ENCODE results near the gene SLC30A5.
A peak's percentile ranks its signal among the peaks of the same experiment; 100 is the strongest.
"Not testable (repeated sequence)": the region's sequence is repeated elsewhere in the genome, so short reads cannot be mapped to it uniquely, and the experiment has no call there.

SLC30A5 gene

DNA sequence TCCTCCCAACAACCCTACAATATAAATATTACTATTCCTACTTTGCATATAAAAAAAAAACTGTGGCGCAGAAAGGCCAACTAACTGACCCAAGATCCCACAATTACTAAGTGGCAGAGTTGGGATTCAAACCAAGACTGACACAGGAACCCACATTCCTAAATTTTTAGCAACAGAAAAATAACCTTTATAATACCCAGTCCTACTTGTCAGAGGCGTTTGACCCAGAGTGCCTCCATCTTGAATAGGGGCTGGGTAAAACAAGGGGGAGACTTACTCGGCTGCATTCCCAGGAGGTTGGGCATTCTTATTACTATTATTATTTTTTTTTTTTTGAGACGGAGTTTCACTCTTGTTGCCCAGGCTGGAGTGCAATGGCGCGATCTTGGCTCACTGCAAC, 2.0 kb upstream of the SLC30A5 start:
- Histone ChIP-seq H3K4me1 (peaks cover 12 to 20% (median 16%) of the 10 kb centered on the region in 10 experiments), H3K36me3 (peaks cover 0 to 17% (median 14%) of the 10 kb centered on the region in 11 experiments; a peak in 19 of 22 replicates), H3K9ac (no peak overlapping the region), H3K27ac (no peak overlapping the region), H3K4me3 (no peak overlapping the region), H3K27me3 (no peaks in the 10 kb centered on the region), H3K4me2 (no peak overlapping the region), H4K20me1 (peaks cover 0 to 23% (median 13%) of the 10 kb centered on the region in 11 experiments; a peak in 9 of 22 replicates), H3K9me3 (replicated peaks in 1 of 11) (peaks cover 0 to 8% (median 0%) of the 10 kb centered on the region in 11 experiments; a peak in 5 of 22 replicates)
- no peak for TF ChIP-seq Cebpa-rat (IDR thresholded peaks at IDR 0.05)

DNA sequence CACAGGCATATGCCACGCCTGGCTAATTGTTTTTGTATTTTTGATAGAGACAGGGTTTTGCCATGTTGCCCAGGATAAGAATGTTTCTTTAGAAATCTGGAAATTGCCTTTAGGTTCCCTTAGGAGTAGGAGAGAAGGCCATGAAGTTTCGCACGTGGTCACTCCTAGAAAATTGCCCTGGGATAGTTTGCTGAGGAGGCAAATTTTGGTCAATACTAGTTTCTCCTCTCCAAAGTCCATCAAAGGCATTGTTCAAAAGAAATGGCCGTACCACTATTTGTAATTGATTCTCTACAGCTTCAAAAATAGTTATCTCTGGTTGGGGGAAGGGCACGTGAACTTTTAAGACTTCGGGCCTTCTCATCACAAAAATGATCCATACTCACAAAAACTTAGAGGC, 845 bp upstream of the SLC30A5 start:
- Histone ChIP-seq H3K27ac (no peak overlapping the region; a peak in 1 of 22 replicates), H3K4me3 (no peak overlapping the region), H3K4me1 (peaks cover 12 to 23% (median 16%) of the 10 kb centered on the region in 10 experiments), H3K9ac (no peak overlapping the region; a peak in 1 of 22 replicates), H3K36me3 (peaks cover 5 to 29% (median 24%) of the 10 kb centered on the region in 11 experiments; a peak in 20 of 22 replicates), H3K9me3 (replicated peaks in 1 of 11) (peaks cover 0 to 3% (median 0%) of the 10 kb centered on the region in 11 experiments; a peak in 5 of 22 replicates), H3K27me3 (no peaks in the 10 kb centered on the region), H4K20me1 (peaks cover 0 to 35% (median 16%) of the 10 kb centered on the region in 11 experiments; a peak in 14 of 22 replicates), H3K4me2 (no peak overlapping the region; a peak in 1 of 22 replicates)
- no peak for TF ChIP-seq Cebpa-rat (IDR thresholded peaks at IDR 0.05)

DNA sequence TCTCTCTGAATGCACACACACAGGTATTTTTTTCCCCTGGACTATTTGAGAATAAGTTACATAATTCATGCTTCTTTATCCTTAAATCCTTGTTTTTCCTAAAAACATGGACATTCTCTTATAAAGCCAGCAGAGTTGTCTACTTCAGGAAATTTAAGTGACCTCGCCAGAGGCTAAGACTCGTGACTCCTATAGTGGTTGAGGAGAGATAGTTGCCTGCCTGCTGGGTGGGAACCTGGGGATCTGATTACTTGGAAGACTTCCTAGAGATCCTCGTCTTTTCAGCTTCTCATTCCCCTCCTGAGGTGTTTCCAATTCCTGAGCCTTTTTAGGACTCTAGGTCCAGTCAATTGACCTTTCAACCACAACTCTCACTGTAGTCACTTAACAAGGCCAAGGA, 5.5 kb downstream of the SLC30A5 start:
- no peak overlapping the region for H3K9ac ChIP-seq
- TF ChIP-seq Cebpa-rat (IDR thresholded peaks at IDR 0.05): no peak
- H3K27me3 ChIP-seq: no peaks in the 10 kb centered on the region
- H3K27ac ChIP-seq: no peak overlapping the region
- H3K4me2 ChIP-seq: no peak overlapping the region
- H3K9me3 ChIP-seq (replicated peaks in 1 of 11): no peaks in the 10 kb centered on the region
- H3K4me3 ChIP-seq: no peak overlapping the region
- H4K20me1 ChIP-seq: peaks cover 0 to 70% (median 38%) of the 10 kb centered on the region in 11 experiments; a peak in 19 of 22 replicates
- H3K36me3 ChIP-seq: peaks cover 37 to 91% (median 80%) of the 10 kb centered on the region in 11 experiments
- peaks cover 12 to 27% (median 15%) of the 10 kb centered on the region in 10 experiments for H3K4me1 ChIP-seq

DNA sequence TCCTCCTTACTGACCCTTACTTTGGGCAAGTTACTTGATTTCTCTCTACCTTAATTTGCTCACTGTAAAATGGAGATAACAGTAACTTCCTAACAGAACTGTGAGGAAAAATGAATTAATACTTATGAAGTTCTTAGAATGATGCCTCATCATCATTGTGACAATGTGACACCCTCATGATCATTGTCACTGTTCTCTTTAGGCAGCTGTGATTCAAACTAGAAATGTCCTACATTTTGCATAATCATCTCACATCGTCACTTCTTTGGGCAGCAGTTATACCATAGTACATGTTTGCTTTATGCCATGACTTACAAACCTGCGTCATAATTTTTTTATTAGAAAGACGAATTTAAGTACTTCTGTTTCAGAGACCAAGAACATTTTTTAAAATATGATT, 9.7 kb downstream of the SLC30A5 start:
- Histone ChIP-seq H3K27ac (no peak overlapping the region), H3K9ac (no peak overlapping the region), H3K4me1 (peaks cover 0 to 21% (median 13%) of the 10 kb centered on the region in 10 experiments; a peak in 12 of 20 replicates), H3K27me3 (no peaks in the 10 kb centered on the region), H3K36me3 (peaks cover 59 to 99% (median 90%) of the 10 kb centered on the region in 11 experiments), H3K4me2 (no peak overlapping the region), H3K9me3 (replicated peaks in 1 of 11) (peaks cover 0 to 15% (median 11%) of the 10 kb centered on the region in 11 experiments; a peak in 18 of 22 replicates), H3K4me3 (no peak overlapping the region), H4K20me1 (peaks cover 0 to 32% (median 18%) of the 10 kb centered on the region in 11 experiments; a peak in 18 of 22 replicates)
- no peak for TF ChIP-seq Cebpa-rat (IDR thresholded peaks at IDR 0.05)

DNA sequence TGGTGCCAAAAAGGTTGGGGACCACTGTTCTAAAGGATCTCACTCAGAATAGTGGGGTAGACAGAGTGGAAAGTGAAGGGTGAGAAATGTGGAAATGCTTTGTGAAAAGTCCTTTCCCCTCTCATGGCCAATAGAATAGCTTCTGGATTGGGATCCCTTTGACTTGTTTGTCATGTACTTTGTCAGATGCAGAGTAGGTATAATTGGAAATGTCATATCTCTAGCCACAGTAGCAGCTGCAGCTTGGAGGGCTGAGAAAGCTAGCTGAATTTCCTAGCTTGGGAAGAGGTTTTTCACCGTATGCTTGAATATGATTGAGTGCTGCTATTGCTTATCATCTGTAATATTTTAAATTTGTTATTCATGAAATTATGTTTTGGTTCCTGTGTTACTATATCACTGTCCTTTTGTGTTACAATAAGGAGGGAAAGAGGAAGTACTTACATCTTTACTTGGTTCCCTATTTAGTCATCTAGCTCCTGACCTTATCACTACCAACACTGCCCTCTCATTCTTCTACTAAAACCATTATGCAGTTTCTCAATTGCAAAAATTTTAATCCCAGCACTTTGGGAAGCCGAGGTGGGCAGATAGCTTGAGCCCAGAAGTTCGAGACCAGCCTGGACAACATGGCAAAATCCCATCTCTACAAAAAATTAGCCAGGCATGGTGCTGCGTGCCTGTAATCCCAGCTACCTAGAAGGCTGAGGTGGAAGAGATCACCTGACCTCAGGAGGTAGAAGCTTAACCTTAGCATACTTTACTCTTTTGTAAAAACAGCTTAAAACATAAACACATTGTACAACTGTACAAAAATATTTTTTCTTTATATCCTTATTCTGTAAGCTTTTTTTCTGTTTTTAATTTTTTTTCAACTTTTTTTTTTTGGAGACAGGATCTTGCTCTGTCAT, 12.4 kb downstream of the SLC30A5 start:
- Histone ChIP-seq H3K27me3 (no peaks in the 10 kb centered on the region), H3K9ac (peak overlapping the region in 4 of 11 experiments; percentile 20 to 62 (median 34); a peak in 4 of 22 replicates), H3K4me2 (peak overlapping the region in 6 of 11 experiments; percentile 21 to 68 (median 52); a peak in 11 of 22 replicates), H3K4me3 (no peak overlapping the region), H3K9me3 (replicated peaks in 1 of 11) (peaks cover 0 to 33% (median 29%) of the 10 kb centered on the region in 11 experiments; a peak in 20 of 22 replicates), H3K36me3 (peaks cover 77 to 99% (median 93%) of the 10 kb centered on the region in 11 experiments), H3K4me1 (peaks cover 0 to 21% (median 13%) of the 10 kb centered on the region in 10 experiments; a peak in 12 of 20 replicates), H4K20me1 (peaks cover 0 to 11% (median 6%) of the 10 kb centered on the region in 11 experiments; a peak in 7 of 22 replicates), H3K27ac (peak overlapping the region in 8 of 11 experiments; percentile 31 to 79 (median 56); a peak in 13 of 22 replicates)
- TF ChIP-seq Cebpa-rat (IDR thresholded peaks at IDR 0.05): no peak

DNA sequence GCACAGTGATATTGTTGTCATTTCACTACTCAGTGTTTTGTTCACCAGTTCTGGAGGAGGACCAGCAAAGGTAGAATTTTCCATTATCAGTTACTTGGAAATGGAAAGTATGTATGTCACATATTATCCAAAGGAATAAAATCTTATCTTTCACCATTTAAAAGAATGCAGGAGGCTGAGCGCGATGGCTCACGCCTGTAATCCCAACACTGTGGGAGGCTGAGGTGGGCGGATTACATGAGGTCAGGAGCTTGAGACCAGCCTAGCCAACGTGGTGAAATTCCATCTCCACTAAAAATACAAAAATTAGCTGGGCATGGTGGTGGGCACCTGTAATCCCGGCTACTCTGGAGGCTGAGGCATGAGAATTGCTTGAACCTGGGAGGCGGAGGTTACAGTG, 14.6 kb downstream of the SLC30A5 start:
- Histone ChIP-seq H3K36me3 (peaks cover 84 to 100% (median 98%) of the 10 kb centered on the region in 11 experiments), H3K9me3 (replicated peaks in 1 of 11) (peaks cover 0 to 33% (median 29%) of the 10 kb centered on the region in 11 experiments; a peak in 20 of 22 replicates), H3K4me1 (peaks cover 0 to 21% (median 13%) of the 10 kb centered on the region in 10 experiments; a peak in 12 of 20 replicates), H4K20me1 (peaks cover 0 to 11% (median 0%) of the 10 kb centered on the region in 11 experiments; a peak in 5 of 22 replicates)
- not testable (repeated sequence) for H3K4me2 ChIP-seq, H3K9ac ChIP-seq, H3K4me3 ChIP-seq, H3K27me3 ChIP-seq, H3K27ac ChIP-seq

DNA sequence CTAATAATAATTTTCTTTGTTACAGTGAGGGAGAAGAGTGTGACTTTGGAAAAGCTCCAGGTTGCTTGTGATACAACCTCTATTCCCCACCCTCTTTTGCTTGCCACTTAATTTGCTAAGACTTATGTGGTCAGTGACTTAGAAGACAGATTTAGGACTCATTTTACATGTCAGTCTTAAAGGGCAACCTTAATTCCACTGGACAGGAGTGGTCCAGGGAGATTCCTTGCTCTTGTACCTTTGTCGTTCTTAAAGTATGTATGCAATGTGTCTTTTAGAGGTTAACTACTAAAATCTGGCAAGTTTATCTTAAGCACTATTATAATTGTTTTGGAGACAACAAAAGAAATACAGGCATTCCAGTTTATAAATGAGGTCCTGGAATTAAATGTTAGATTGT, 20.0 kb downstream of the SLC30A5 start:
- peaks cover 0 to 4% (median 0%) of the 10 kb centered on the region in 11 experiments; a peak in 1 of 22 replicates for H4K20me1 ChIP-seq
- no peaks in the 10 kb centered on the region for H3K27me3 ChIP-seq
- no peak for TF ChIP-seq Cebpa-rat (IDR thresholded peaks at IDR 0.05)
- no peak overlapping the region for H3K9ac ChIP-seq
- H3K4me2 ChIP-seq: no peak overlapping the region
- peaks cover 83 to 95% (median 92%) of the 10 kb centered on the region in 11 experiments for H3K36me3 ChIP-seq
- H3K9me3 ChIP-seq (replicated peaks in 1 of 11): peaks cover 0 to 17% (median 14%) of the 10 kb centered on the region in 11 experiments; a peak in 20 of 22 replicates
- H3K4me3 ChIP-seq: no peak overlapping the region
- no peaks in the 10 kb centered on the region for H3K4me1 ChIP-seq
- no peak overlapping the region for H3K27ac ChIP-seq

DNA sequence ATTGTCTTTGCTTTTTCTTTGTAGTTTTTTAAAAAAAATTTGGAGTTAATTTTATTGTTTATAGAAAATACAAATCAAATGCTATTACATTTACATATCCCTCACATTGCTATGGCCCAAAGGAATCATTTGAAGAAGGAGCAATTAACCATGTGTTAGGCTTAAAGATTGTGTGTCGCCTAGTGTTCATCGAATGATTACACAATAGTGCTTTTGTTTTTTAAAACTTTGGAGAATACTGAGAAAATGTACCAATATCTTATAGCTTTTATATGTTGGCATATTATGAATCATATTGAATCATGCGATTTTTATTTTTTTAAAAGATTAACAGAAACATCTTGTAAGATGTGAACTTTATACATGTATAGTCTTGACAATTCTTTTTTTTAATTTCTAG, 21.7 kb downstream of the SLC30A5 start:
- Histone ChIP-seq H3K27ac (no peak overlapping the region), H3K9me3 (replicated peaks in 1 of 11) (0 out of 22 replicates have a peak, but pooled peaks cover 0 to under 1% (median 0%) of the 10 kb centered on the region in 11 experiments), H3K4me3 (no peak overlapping the region), H3K27me3 (no peaks in the 10 kb centered on the region), H3K4me1 (no peaks in the 10 kb centered on the region), H3K4me2 (no peak overlapping the region), H4K20me1 (peaks cover 0 to 4% (median 0%) of the 10 kb centered on the region in 11 experiments; a peak in 1 of 22 replicates), H3K9ac (no peak overlapping the region), H3K36me3 (peaks cover 82 to 95% (median 92%) of the 10 kb centered on the region in 11 experiments)
- peak in 1 of 11 experiments; percentile 25; a peak in 1 of 22 replicates for TF ChIP-seq Cebpa-rat (IDR thresholded peaks at IDR 0.05)

DNA sequence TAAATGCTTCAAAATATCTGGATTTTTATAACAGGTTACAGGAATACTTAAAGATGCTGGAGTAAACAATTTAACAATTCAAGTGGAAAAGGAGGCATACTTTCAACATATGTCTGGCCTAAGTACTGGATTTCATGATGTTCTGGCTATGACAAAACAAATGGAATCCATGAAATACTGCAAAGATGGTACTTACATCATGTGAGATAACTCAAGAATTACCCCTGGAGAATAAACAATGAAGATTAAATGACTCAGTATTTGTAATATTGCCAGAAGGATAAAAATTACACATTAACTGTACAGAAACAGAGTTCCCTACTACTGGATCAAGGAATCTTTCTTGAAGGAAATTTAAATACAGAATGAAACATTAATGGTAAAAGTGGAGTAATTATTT, 35.6 kb downstream of the SLC30A5 start:
- no peaks in the 10 kb centered on the region for H3K4me1 ChIP-seq
- no peaks in the 10 kb centered on the region for H4K20me1 ChIP-seq
- no peak for TF ChIP-seq Cebpa-rat (IDR thresholded peaks at IDR 0.05)
- peaks cover 50 to 94% (median 79%) of the 10 kb centered on the region in 11 experiments for H3K36me3 ChIP-seq
- no peak overlapping the region for H3K27ac ChIP-seq
- no peaks in the 10 kb centered on the region for H3K27me3 ChIP-seq
- no peak overlapping the region for H3K4me3 ChIP-seq
- H3K4me2 ChIP-seq: no peak overlapping the region
- H3K9ac ChIP-seq: no peak overlapping the region
- no peaks in the 10 kb centered on the region for H3K9me3 ChIP-seq (replicated peaks in 1 of 11)
